ENCODE results near the gene GPR137. TPM values are rescaled to one million over a fixed set of nuclear protein-coding genes. Genes with fewer than 3 reads are reported as not detected.

The GPR137 gene
- total and polyA plus RNA-seq, 9 of the 15 experiments (the other 6 are each of a cell fraction or from before 2014, with no cell fraction given): 0.32 to 26.7 (median 10.7) TPM

DNA sequence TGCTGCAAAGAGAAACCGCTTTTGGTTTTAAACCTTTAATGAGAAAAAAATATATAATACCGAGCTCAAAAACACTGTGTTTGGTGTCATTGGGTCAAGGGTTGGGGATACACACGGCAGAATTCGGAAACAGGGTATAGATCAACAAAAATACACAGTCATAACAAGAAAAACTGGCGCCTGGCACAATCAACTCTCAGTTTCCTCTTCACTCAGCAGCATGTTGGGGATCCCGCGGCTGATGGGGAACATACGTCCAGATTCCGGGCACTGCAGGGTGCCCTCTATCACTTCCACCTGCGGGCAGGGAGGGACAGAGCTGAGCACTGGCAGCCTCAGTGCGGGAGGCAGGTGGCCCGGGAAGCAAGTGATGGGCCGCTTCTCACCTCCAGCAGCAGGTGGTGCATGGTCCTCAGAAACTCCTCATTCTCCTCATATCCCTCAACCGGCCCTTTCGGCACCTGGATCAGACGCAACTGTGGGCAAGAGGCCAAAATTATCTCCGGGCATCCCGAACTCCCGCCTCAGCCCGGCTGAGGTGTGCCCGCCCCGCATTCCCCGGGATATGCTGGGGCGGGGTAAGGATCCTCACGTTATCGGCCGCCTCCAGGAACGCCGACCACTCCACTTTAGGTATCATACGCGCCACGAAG lies 31.1 kb downstream of the GPR137 start (continued):
- TF ChIP-seq, protein P1, sequence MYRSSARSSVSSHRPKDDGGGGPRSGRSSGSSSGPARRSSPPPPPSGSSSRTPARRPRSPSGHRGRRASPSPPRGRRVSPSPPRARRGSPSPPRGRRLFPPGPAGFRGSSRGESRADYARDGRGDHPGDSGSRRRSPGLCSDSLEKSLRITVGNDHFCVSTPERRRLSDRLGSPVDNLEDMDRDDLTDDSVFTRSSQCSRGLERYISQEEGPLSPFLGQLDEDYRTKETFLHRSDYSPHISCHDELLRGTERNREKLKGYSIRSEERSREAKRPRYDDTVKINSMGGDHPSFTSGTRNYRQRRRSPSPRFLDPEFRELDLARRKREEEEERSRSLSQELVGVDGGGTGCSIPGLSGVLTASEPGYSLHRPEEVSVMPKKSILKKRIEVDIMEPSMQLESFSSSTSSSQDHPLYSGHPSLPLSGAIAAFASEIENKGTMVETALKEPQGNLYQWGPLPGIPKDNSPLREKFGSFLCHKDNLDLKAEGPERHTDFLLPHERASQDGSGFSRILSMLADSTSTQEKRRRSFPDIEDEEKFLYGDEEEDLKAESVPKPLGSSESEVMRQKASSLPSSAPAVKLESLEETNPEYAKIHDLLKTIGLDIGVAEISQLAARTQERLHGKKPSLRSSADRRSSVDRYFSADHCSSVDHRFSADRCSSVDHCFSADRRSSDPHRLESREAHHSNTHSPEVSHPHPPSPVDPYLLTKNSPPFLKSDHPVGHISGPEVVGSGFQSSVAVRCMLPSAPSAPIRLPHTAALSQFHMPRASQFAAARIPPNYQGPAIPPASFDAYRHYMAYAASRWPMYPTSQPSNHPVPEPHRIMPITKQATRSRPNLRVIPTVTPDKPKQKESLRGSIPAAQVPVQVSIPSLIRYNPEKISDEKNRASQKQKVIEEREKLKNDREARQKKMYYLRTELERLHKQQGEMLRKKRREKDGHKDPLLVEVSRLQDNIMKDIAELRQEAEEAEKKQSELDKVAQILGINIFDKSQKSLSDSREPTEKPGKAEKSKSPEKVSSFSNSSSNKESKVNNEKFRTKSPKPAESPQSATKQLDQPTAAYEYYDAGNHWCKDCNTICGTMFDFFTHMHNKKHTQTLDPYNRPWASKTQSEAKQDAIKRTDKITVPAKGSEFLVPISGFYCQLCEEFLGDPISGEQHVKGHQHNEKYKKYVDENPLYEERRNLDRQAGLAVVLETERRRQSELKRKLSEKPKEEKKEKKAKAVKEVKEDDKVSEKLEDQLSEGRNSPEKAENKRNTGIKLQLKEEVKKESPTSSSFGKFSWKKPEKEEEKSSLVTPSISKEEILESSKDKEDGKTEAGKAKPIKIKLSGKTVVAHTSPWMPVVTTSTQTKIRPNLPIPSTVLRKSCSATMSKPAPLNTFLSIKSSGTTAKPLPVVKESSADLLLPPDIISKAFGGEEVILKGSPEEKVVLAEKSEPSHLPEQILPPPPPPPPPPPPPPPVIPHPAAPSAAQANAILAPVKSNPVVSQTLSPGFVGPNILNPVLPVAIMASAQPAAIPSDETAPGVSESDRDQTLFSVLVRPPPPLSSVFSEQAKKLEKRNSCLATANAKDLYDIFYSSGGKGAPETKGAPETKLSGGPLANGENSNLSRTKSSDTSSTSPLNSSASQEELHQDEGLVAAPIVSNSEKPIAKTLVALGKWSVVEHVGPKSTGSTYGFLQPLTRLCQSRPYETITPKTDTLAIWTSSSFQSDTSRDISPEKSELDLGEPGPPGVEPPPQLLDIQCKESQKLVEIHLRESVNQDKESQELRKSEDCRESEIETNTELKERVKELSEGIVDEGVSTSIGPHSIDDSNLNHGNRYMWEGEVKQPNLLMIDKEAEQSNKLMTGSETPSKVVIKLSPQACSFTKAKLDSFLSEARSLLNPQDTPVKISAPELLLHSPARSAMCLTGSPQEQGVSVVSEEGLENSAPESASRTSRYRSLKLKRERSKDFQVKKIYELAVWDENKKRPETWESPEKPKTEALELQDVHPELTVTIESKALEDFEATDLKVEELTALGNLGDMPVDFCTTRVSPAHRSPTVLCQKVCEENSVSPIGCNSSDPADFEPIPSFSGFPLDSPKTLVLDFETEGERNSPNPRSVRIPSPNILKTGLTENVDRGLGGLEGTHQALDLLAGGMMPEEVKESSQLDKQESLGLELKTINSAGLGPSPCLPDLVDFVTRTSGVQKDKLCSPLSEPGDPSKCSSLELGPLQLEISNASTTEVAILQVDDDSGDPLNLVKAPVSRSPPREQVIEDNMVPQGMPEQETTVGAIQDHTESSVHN (IDR thresholded peaks at IDR 0.05; ENCODE audit: borderline replicate concordance in 1 of 2, low read depth in 1 of 2): no peak
- TF ChIP-seq KDM1A (IDR thresholded peaks at IDR 0.05) (no peak), REST (IDR thresholded peaks at IDR 0.05; ENCODE audit: borderline replicate concordance) (peak; percentile 43; the same call in 1 of the 2 replicates), REST (CRISPR knock-in tag; IDR thresholded peaks at IDR 0.05; ENCODE audit: low read depth) (no peak), CEBPG (CRISPR knock-in tag; IDR thresholded peaks at IDR 0.05) (peak; percentile 38; the same call in 1 of the 2 replicates), CEBPG (tag; conservative IDR thresholded peaks at IDR 0.05 in 1 of 2, IDR thresholded peaks at IDR 0.05 in 1 of 2) (no peak), PURB (CRISPR knock-in tag; IDR thresholded peaks at IDR 0.05; ENCODE audit: low read depth) (no peak), RHOXF2B (CRISPR knock-in tag; conservative IDR thresholded peaks at IDR 0.05) (no peak), ZFP1 (CRISPR knock-in tag; IDR thresholded peaks at IDR 0.05) (no peak)
- TF ChIP-seq, protein P2, sequence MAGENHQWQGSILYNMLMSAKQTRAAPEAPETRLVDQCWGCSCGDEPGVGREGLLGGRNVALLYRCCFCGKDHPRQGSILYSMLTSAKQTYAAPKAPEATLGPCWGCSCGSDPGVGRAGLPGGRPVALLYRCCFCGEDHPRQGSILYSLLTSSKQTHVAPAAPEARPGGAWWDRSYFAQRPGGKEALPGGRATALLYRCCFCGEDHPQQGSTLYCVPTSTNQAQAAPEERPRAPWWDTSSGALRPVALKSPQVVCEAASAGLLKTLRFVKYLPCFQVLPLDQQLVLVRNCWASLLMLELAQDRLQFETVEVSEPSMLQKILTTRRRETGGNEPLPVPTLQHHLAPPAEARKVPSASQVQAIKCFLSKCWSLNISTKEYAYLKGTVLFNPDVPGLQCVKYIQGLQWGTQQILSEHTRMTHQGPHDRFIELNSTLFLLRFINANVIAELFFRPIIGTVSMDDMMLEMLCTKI (IDR thresholded peaks at IDR 0.05; ENCODE audit: partially characterized antibody): no peak
